BLaER1 treated with 17β-estradiol and CSF1 and Interleukin-3, amounts not matched to agents 10 nM and 100 nM (cell line): ENCODE data around the gene CPM.
"Not testable (repeated sequence)": the region's sequence is repeated elsewhere in the genome, so short reads cannot be mapped to it uniquely, and the experiment has no call there.

Experiments
- H3K27ac ChIP-seq, 11 experiments: shearing (Covaris generic); formaldehyde crosslinking; 2 replicates each; pipeline ENCODE4 v1.8.1; 2022
- H3K27me3 ChIP-seq, 11 experiments: shearing (Covaris generic); formaldehyde crosslinking; 2 replicates each; pipeline ENCODE4 v1.8.1; 2022
- H3K36me3 ChIP-seq, 11 experiments: shearing (Covaris generic); formaldehyde crosslinking; 2 replicates each; pipeline ENCODE4 v1.8.1; 2022
- H3K4me1 ChIP-seq, 10 experiments: shearing (Covaris generic); formaldehyde crosslinking; 2 replicates each; pipeline ENCODE4 v1.8.1; 2022
- H3K4me2 ChIP-seq, 11 experiments: shearing (Covaris generic); formaldehyde crosslinking; 2 replicates each; pipeline ENCODE4 v1.8.1; 2022
- H3K4me3 ChIP-seq, 10 experiments: shearing (Covaris generic); formaldehyde crosslinking; 2 replicates each; pipeline ENCODE4 v1.8.1; 2022
- H3K9ac ChIP-seq, 11 experiments: shearing (Covaris generic); formaldehyde crosslinking; 2 replicates each; pipeline ENCODE4 v1.8.1; 2022
- H3K9me3 ChIP-seq, 11 experiments: shearing (Covaris generic); formaldehyde crosslinking; replicated peaks in 1 of 11; 2 replicates each; pipeline ENCODE4 v1.8.1; 2022
- H4K20me1 ChIP-seq, 11 experiments: shearing (Covaris generic); formaldehyde crosslinking; 2 replicates each; pipeline ENCODE4 v1.8.1; 2022
- Cebpa-rat ChIP-seq, 11 experiments: shearing (Covaris generic); IDR thresholded peaks; 2 replicates each; pipeline ENCODE4 v1.8.1; 2022

CPM gene

GRCh38 chr12:68846811-68847210, 86.2 kb downstream of the CPM start:
- no peaks in the 10 kb centered on the region for H3K9me3 ChIP-seq
- no peak overlapping the region for H3K4me2 ChIP-seq
- H3K4me3 ChIP-seq = no peak overlapping the region
- peaks cover 0 to 7% (median 0%) of the 10 kb centered on the region in 10 experiments; a peak in 3 of 20 replicates for H3K4me1 ChIP-seq
- H3K27me3 ChIP-seq = no peaks in the 10 kb centered on the region
- H3K36me3 ChIP-seq = peaks cover 29 to 39% (median 37%) of the 10 kb centered on the region in 11 experiments
- TF ChIP-seq Cebpa-rat (IDR thresholded peaks at IDR 0.05) = no peak
- H3K27ac ChIP-seq = no peak overlapping the region
- H4K20me1 ChIP-seq = peaks cover 53 to 99% (median 71%) of the 10 kb centered on the region in 11 experiments
- peak overlapping the region in 1 of 11 experiments; percentile 16; a peak in 1 of 22 replicates for H3K9ac ChIP-seq

- no peaks in the 10 kb centered on the region for H3K9me3 ChIP-seq
- peaks cover 71 to 99% (median 84%) of the 10 kb centered on the region in 11 experiments for H4K20me1 ChIP-seq
- H3K36me3 ChIP-seq = peaks cover 46 to 57% (median 55%) of the 10 kb centered on the region in 11 experiments
- H3K27me3 ChIP-seq = no peaks in the 10 kb centered on the region
- no peak overlapping the region for H3K9ac ChIP-seq
- H3K4me3 ChIP-seq = no peak overlapping the region
- 0 out of 22 replicates have a peak overlapping the region, but pooled peaks of 1 of the 11 experiments have one; percentile 2 for H3K27ac ChIP-seq
- no peak for TF ChIP-seq Cebpa-rat (IDR thresholded peaks at IDR 0.05)
- H3K4me1 ChIP-seq = peaks cover 0 to 10% (median 0%) of the 10 kb centered on the region in 10 experiments; a peak in 7 of 20 replicates
- H3K4me2 ChIP-seq = no peak overlapping the region
Measured at GRCh38 chr12:68844788-68845695, 87.9 kb downstream of the CPM start.

- no peak overlapping the region for H3K4me3 ChIP-seq
- no peaks in the 10 kb centered on the region for H3K27me3 ChIP-seq
- H3K4me1 ChIP-seq = peaks cover 0 to 12% (median under 1%) of the 10 kb centered on the region in 10 experiments; a peak in 7 of 20 replicates
- 0 out of 22 replicates have a peak overlapping the region, but pooled peaks of 1 of the 11 experiments have one; percentile 2 for H3K27ac ChIP-seq
- H3K4me2 ChIP-seq = no peak overlapping the region
- peaks cover 75 to 99% (median 90%) of the 10 kb centered on the region in 11 experiments for H4K20me1 ChIP-seq
- no peak overlapping the region for H3K9ac ChIP-seq
- no peak for TF ChIP-seq Cebpa-rat (IDR thresholded peaks at IDR 0.05)
- no peaks in the 10 kb centered on the region for H3K9me3 ChIP-seq
- H3K36me3 ChIP-seq = peaks cover 54 to 64% (median 62%) of the 10 kb centered on the region in 11 experiments
Measured at GRCh38 chr12:68844318-68844745, 88.6 kb downstream of the CPM start.

GRCh38 chr12:68842784-68843567, 90.0 kb downstream of the CPM start:
- peaks cover 67 to 77% (median 76%) of the 10 kb centered on the region in 11 experiments for H3K36me3 ChIP-seq
- H3K9me3 ChIP-seq = no peaks in the 10 kb centered on the region
- no peak overlapping the region for H3K4me3 ChIP-seq
- no peak overlapping the region for H3K4me2 ChIP-seq
- peaks cover 80 to 100% (median 97%) of the 10 kb centered on the region in 11 experiments for H4K20me1 ChIP-seq
- H3K27me3 ChIP-seq = no peaks in the 10 kb centered on the region
- peaks cover 0 to 16% (median 7%) of the 10 kb centered on the region in 10 experiments; a peak in 9 of 20 replicates for H3K4me1 ChIP-seq
- no peak overlapping the region for H3K27ac ChIP-seq
- no peak overlapping the region for H3K9ac ChIP-seq
- TF ChIP-seq Cebpa-rat (IDR thresholded peaks at IDR 0.05) = no peak

- H3K4me1 ChIP-seq = peaks cover 0 to 19% (median 10%) of the 10 kb centered on the region in 10 experiments; a peak in 12 of 20 replicates
- TF ChIP-seq Cebpa-rat (IDR thresholded peaks at IDR 0.05) = no peak
- H3K4me3 ChIP-seq = no peak overlapping the region
- H3K27ac ChIP-seq = no peak overlapping the region
- H3K9me3 ChIP-seq = no peaks in the 10 kb centered on the region
- H3K27me3 ChIP-seq = no peaks in the 10 kb centered on the region
- H4K20me1 ChIP-seq = peaks cover 84 to 100% (median 99%) of the 10 kb centered on the region in 11 experiments
- H3K9ac ChIP-seq = no peak overlapping the region
- H3K36me3 ChIP-seq = peaks cover 74 to 86% (median 83%) of the 10 kb centered on the region in 11 experiments
- no peak overlapping the region for H3K4me2 ChIP-seq
Measured at GRCh38 chr12:68842123-68842522, 90.8 kb downstream of the CPM start.

GRCh38 chr12:68841717-68842116, 91.3 kb downstream of the CPM start:
- TF ChIP-seq Cebpa-rat (IDR thresholded peaks at IDR 0.05) = no peak
- peaks cover 85 to 100% (median 99%) of the 10 kb centered on the region in 11 experiments for H4K20me1 ChIP-seq
- H3K9ac ChIP-seq = no peak overlapping the region
- no peaks in the 10 kb centered on the region for H3K27me3 ChIP-seq
- no peaks in the 10 kb centered on the region for H3K9me3 ChIP-seq
- H3K36me3 ChIP-seq = peaks cover 78 to 90% (median 87%) of the 10 kb centered on the region in 11 experiments
- no peak overlapping the region for H3K4me3 ChIP-seq
- H3K27ac ChIP-seq = no peak overlapping the region
- no peak overlapping the region for H3K4me2 ChIP-seq
- peaks cover 0 to 23% (median 13%) of the 10 kb centered on the region in 10 experiments; a peak in 12 of 20 replicates for H3K4me1 ChIP-seq

GRCh38 chr12:68841175-68841574, 91.8 kb downstream of the CPM start:
- not testable (repeated sequence) for H3K27me3 ChIP-seq, H3K4me3 ChIP-seq, H3K27ac ChIP-seq, H3K4me2 ChIP-seq, H3K9me3 ChIP-seq
- Histone ChIP-seq H3K9ac (0 out of 22 replicates have a peak overlapping the region, but pooled peaks of 1 of the 11 experiments have one; percentile 2), H3K4me1 (peaks cover 0 to 23% (median 14%) of the 10 kb centered on the region in 10 experiments; a peak in 12 of 20 replicates), H4K20me1 (peaks cover 85 to 100% (median 99%) of the 10 kb centered on the region in 11 experiments), H3K36me3 (peaks cover 83 to 95% (median 92%) of the 10 kb centered on the region in 11 experiments)

- TF ChIP-seq Cebpa-rat (IDR thresholded peaks at IDR 0.05) = no peak
- no peak overlapping the region for H3K4me2 ChIP-seq
- H3K4me1 ChIP-seq = peaks cover 9 to 34% (median 27%) of the 10 kb centered on the region in 10 experiments
- H3K9ac ChIP-seq = no peak overlapping the region
- no peak overlapping the region for H3K4me3 ChIP-seq
- H3K9me3 ChIP-seq = no peaks in the 10 kb centered on the region
- peaks cover 94 to 100% (median 98%) of the 10 kb centered on the region in 11 experiments for H3K36me3 ChIP-seq
- no peak overlapping the region for H3K27ac ChIP-seq
- H3K27me3 ChIP-seq = no peaks in the 10 kb centered on the region
- H4K20me1 ChIP-seq = peaks cover 91 to 100% (median 100%) of the 10 kb centered on the region in 11 experiments
Measured at GRCh38 chr12:68839183-68840147, 93.5 kb downstream of the CPM start.
